ENCODE data around the gene CD79A.
A peak's percentile ranks its signal among the peaks of the same experiment; 100 is the strongest.
"Not testable (repeated sequence)": the region's sequence is repeated elsewhere in the genome, so short reads cannot be mapped to it uniquely, and the experiment has no call there.

Gene CD79A

GRCh38 chr19:41871573-41872383 is 5.3 kb upstream of the CD79A start:
- Histone ChIP-seq H3K9ac (no peak overlapping the region), H3K4me2 (ENCODE audit: low read length) (no peak overlapping the region), H3K4me1 (peaks cover 9% of the 10 kb centered on the region), H3K79me2 (peaks cover under 1% of the 10 kb centered on the region), H2AFZ (no peak overlapping the region), H3K36me3 (ENCODE audit: control insufficient read depth, insufficient read depth, low read length) (no peaks in the 10 kb centered on the region), H3K9me3 (ENCODE audit: control insufficient read depth, low read length) (no peaks in the 10 kb centered on the region), H3K27ac (no peak overlapping the region), H3K4me3 (ENCODE audit: low read depth, low read length) (no peak overlapping the region), H3K27me3 (ENCODE audit: control insufficient read depth, insufficient read depth, low read length) (no peaks in the 10 kb centered on the region)
- TF ChIP-seq CTCF (IDR thresholded peaks at IDR 0.05), result no peak

GRCh38 chr19:41872384-41872774 is 4.7 kb upstream of the CD79A start:
- H3K4me2 ChIP-seq (ENCODE audit: low read length), result no peak overlapping the region
- H2AFZ ChIP-seq, result no peak overlapping the region
- H3K9me3 ChIP-seq (ENCODE audit: control insufficient read depth, low read length), result no peaks in the 10 kb centered on the region
- no peaks in the 10 kb centered on the region for H3K36me3 ChIP-seq (ENCODE audit: control insufficient read depth, insufficient read depth, low read length)
- H3K4me1 ChIP-seq, result peaks cover 9% of the 10 kb centered on the region
- no peak for TF ChIP-seq CTCF (IDR thresholded peaks at IDR 0.05)
- no peaks in the 10 kb centered on the region for H3K27me3 ChIP-seq (ENCODE audit: control insufficient read depth, insufficient read depth, low read length)
- H3K9ac ChIP-seq, result no peak overlapping the region
- no peak overlapping the region for H3K4me3 ChIP-seq (ENCODE audit: low read depth, low read length)
- H3K79me2 ChIP-seq, result no peaks in the 10 kb centered on the region
- H3K27ac ChIP-seq, result no peak overlapping the region

- Histone ChIP-seq H3K4me1 (peaks cover 5% of the 10 kb centered on the region), H3K36me3 (ENCODE audit: control insufficient read depth, insufficient read depth, low read length) (no peaks in the 10 kb centered on the region), H3K9me3 (ENCODE audit: control insufficient read depth, low read length) (no peaks in the 10 kb centered on the region), H3K79me2 (no peaks in the 10 kb centered on the region), H3K27ac (no peak overlapping the region), H2AFZ (no peak overlapping the region), H3K9ac (no peak overlapping the region), H3K4me3 (ENCODE audit: low read depth, low read length) (no peak overlapping the region), H3K4me2 (ENCODE audit: low read length) (no peak overlapping the region), H3K27me3 (ENCODE audit: control insufficient read depth, insufficient read depth, low read length) (no peaks in the 10 kb centered on the region)
- TF ChIP-seq CTCF (IDR thresholded peaks at IDR 0.05), result peak; percentile 86
Measured at GRCh38 chr19:41872775-41873647, 4.1 kb upstream of the CD79A start.

GRCh38 chr19:41875973-41876372 is 1.1 kb upstream of the CD79A start:
- not testable (repeated sequence) for H3K4me1 ChIP-seq; H3K4me2 ChIP-seq (ENCODE audit: low read length); H3K9me3 ChIP-seq (ENCODE audit: control insufficient read depth, low read length); H3K79me2 ChIP-seq; H2AFZ ChIP-seq; H3K9ac ChIP-seq; H3K36me3 ChIP-seq (ENCODE audit: control insufficient read depth, insufficient read depth, low read length); H3K27me3 ChIP-seq (ENCODE audit: control insufficient read depth, insufficient read depth, low read length); H3K4me3 ChIP-seq (ENCODE audit: low read depth, low read length); H3K27ac ChIP-seq
